ENCODE measurements around the gene CLDN12.

The CLDN12 gene

DNA sequence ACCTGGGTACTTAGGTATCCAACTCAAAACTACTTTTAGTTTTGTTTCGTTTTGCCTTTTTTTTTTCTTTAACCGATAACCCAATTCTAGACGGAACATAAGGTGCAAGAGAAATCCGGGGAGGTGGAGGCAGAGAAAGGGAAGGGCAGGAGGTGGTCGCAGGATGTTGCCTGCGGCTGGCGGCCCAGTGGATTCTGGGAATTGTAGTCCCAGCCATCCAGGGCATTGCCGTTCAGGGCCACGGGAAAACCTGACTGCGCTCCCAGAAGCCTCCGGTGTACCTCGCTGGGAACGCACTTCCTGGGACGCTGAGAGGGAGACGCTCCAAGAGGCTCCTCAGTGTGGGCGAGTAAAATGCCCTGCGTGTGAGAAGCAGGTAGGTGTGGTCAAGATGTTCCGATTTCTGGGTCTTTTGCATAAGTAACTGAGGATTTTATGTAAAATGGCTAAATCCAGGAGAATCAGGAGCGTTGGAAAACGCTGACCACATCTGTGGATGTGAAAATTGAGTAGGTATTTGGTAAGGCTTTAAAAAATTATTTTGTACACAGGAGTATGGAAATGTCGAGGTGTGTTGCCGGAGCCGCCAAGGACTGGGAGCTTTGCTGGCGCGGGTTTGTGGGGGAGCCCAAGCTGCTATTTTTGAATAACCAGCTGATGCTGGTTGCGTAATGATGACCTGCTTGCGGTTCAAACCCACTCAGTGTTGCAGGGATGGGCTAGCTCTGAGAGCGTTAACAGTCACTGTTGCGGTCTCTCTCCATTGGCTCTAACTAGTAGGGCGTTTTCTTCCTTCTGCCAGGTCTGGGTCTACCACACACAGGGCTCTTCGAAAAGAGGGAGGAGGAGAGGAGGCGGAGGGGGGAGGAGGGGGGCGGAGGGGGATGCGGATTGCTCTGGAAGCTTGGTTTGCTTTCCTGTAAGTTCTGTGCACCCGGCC lies at the start of gene CLDN12:
CLDN12 (plus strand) TSS at position 288 of the 940 bp plus-strand sequence. CDS start 9,216 bp downstream, outside the sequence.
- DNase-seq, result peak; percentile 97

DNA sequence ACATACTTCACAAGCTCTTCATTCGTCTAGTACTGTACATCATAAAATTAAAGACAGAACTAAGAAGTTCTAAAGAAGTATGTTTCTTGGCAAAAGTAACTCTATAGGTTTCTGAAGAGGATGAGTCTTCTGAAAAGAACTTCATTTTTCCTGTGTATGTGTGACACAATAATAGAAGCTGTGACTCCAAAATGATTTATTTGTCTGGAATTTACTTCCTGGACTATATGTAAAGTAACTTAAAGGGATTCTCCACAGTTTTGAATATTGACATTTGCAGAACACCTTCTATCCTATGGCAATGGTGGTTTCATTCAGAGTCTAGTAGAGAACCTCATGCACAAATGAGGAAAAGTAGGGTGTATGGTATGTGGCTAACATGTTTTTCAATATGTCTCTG lies 19.8 kb upstream of the CLDN12 start:
- DNase-seq, result no peak

GRCh38 chr7:90383861-90384260 lies 19.4 kb upstream of the CLDN12 start:
- no peak for DNase-seq

- no peak for DNase-seq
Measured at GRCh38 chr7:90384433-90384832, 18.8 kb upstream of the CLDN12 start.

DNA sequence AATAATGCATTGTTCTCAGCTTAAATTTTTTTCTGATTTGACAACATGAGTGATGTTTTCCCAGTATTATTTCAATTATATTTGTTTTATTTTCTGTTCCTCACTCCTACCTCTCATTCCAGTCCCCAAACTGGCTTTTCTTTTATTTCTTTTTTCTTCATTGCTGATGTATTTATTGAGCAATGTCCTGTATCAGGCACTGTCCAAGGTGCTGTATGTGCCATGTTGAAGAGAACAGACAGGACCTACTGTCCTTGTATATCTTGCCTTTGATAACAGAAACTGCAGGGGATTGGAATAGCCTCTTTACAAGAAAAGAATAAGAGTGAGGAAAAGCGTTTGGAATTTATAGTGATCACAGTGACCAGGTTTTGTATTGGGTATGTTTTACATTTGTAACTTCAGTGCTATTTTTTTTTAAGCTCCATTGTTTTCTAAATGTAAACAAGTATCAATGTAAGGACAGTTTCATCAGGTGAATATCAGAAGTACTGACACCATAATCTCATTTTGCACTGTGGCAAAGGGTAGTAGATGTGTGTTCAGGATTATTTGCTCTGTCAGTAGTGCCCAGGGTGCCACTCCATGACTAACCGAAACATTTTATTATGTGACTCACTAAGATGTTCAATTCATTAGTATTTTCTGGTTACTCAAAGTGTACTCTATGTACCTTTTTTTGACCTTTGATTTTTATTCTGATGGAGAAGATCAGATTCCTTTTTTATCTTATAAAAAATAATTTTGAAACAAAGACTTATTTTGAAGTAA lies 15.6 kb upstream of the CLDN12 start:
- DNase-seq, result no peak

DNA sequence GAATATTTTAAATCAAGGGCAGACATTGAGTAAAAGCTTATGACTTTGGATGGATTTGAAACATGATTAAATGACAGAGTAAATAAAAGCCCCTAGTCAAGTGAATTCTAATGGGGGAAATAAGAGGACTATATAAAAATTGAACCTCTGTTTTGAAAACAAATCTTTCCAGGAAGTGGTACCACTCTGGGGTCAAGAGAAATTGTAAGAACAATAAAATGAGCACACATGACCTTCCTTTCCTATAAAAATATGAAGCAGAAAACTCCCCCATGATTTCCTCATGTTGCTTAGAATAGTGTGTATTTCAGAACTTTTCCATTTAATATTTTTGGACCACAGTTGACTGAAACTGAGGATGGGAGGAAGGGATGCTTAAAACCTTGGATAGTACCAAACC lies 12.3 kb upstream of the CLDN12 start:
- no peak for DNase-seq

DNA sequence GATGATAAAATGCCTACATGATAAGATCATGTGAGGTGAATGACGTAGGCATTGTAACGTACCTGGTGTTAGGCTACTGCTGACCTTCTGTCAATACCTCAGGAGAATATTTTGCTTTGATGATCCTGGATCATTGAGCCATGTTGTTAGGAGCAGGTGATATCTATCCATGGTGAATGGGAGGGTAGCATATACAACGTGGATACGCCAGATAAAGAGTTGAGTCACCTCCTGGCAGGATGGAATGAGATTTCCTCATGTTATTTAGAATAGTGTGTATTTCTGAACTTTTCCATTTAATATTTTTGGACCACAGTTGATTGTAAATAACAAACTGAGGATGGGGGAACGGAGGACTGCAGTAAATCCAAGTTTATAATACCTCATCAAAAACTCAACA lies 11.8 kb upstream of the CLDN12 start:
- no peak for DNase-seq

DNA sequence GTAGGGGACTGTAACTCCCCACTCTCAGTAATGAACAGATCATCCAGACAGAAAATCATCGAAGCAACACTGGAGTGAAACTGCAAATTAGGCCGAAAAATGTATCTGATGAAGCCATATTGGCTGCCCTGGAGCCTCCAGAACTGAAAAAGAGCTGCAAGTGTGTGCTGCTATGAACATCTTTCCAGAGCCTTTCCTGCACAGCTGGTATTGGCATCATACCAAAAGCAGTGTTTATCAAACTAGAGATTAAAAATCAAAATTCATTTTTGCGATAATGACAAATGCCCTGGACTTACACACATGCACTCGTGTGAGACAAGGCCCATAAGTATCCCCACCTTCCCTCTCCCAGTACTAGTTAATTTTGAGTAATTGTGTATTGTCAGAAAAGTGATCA lies 6.8 kb upstream of the CLDN12 start:
- DNase-seq, result no peak

GRCh38 chr7:90401989-90402388 lies 1.3 kb upstream of the CLDN12 start:
- DNase-seq, result no peak

DNA sequence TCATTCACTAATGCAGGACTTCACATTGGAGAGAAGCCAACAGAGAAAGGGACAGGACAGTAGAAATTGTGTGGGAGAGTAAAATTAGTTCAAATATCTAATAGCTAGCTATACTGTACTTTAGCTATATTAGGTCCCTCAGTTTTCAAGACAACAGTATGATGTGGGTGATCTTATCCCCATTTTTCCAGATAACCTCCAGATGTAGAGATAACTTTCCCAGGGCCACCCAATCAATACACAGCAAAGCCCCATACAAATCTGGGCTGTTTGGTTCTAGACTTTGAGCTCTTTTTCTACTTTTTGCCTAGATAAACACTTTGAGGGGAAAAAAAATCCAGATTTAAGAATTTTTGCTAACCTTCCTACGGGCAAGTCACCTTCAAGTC lies 482 bp upstream of the CLDN12 start:
- DNase-seq, result no peak

DNA sequence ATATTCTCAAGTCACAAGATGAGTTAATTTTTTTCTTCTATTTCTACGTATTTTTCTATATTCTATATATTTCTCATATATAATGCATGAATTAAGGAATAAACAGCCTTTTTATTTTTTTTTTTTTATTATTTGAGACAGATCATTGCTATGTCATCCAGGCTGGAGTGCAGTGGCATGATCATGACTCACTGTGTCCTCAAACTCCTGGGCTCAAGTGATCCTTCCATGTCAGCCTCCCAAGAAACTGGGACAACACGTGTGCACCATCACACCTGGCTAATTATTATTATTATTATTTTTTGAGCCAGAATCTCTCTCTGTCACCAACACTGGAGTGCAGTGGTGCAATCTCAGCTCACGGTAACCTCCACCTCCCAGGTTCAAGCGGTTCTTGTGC lies 1.5 kb downstream of the CLDN12 start:
- no peak for DNase-seq

DNA sequence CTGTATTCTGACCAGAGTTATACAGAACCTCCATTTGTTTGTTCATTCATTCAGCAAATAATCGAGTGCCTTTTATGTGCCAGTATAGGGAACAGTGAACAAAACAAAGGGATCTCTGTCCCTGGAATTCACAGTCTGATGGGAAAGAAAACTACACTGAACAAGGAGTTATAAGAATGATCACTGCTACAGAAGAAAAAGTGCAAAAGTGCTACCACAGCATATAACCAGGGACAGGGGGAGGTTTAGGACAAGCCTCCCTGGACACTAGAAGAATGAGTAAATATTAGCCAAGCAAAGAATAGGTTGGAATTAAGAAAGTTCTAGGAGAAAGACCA lies 4.2 kb downstream of the CLDN12 start:
- no peak for DNase-seq

- no peak for DNase-seq
Measured at GRCh38 chr7:90408142-90408541, 4.9 kb downstream of the CLDN12 start.

GRCh38 chr7:90409667-90410066 lies 6.4 kb downstream of the CLDN12 start:
- DNase-seq, result no peak

- no peak for DNase-seq
Measured at GRCh38 chr7:90411510-90411909, 8.2 kb downstream of the CLDN12 start.

- peak; percentile 63 for DNase-seq
Measured at GRCh38 chr7:90412458-90413184, 9.4 kb downstream of the CLDN12 start.

DNA sequence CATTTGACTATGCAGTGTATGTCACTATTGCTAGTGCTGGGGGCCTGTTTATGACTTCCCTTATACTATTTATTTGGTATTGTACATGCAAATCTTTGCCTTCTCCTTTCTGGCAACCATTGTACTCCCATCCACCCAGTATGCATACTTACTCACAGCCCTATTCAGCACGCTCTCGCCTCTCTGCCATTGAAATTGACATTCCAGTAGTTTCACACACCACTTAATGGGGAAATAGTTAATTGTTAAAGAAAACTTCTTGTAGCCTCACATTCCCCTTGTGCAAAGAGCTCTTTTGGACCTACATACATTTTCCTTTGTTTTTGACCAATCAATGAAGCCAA lies 9.9 kb downstream of the CLDN12 start:
- DNase-seq, result no peak

DNA sequence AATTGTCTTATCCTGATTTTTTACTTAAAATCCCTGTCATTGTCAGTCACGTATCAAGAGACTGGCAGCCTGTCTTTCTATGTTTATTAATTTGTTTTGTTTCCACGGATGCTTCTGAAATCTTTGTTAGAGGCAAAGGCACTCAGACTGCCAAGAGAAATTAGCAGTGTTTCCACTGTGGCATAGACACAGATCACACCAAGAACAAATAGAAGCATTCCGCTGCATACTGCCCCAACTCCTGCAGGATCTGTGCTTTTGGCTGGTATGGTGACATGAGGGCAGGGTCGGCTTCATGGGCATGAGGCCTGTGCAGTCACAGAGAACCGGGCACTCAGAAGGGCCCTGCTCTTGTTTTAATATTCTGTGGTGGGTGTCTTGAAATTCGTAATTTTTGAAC lies 18.4 kb downstream of the CLDN12 start:
- no peak for DNase-seq

- no peak for DNase-seq
Measured at GRCh38 chr7:90424720-90425119, 21.5 kb downstream of the CLDN12 start.

DNA sequence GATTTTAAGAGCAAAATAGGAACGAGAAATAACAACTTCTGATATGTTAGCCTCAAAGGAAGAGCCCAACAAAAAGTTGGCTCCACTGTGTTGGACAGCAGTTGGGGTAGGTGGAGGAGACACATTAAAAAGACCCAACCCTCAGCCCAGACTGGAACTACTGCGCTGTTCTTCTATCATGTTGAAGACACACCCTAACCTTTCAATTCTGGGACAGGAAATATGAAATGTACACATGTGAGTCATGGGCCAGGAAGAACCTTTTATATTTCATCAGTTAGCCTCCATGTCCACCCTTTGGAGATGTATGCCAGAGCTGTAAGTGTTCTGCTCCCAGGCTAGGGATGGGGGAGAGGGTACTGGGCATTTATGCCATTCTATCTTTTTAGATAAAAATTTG lies 22.1 kb downstream of the CLDN12 start:
- DNase-seq, result no peak

DNA sequence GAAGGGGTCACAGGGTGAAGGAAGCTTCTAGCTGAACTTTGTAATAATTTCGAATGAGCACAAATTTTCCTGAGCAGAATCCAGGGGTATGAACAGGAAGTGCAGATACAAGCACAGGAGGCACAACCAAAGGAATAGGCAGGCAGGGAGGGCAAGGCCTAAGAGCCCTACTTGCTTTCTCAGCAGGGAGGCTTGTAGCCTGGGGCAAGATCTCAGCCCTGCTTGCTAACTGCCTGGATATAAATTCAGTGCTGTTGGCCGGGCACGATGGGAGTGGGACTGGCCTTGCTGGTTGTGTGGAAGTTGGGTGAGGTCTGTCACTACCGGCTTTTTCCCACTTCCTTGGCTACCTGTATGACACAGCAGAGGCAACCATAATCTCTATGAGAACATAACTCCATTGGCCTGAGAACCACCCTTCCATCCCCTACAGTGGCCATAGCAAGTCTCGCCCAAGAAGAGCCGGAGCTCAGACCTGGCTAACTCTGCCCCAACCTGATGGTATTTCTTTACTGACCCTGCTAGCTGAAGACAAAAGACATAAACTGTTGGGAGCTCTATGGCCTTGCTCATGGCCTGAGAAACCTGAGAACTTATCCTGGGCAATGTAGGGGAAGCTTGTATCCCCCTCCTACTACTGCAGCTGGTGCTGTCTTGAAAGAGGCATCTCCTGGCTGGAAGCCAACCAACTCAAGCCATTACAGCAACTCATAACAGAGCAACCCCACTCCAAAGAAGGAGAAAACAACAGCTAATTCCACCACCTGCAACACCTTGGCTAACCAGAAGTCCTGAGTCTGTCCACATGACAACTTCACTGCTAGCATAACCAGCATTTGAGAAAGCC lies 27.6 kb downstream of the CLDN12 start:
- peak; percentile 69 for DNase-seq

DNA sequence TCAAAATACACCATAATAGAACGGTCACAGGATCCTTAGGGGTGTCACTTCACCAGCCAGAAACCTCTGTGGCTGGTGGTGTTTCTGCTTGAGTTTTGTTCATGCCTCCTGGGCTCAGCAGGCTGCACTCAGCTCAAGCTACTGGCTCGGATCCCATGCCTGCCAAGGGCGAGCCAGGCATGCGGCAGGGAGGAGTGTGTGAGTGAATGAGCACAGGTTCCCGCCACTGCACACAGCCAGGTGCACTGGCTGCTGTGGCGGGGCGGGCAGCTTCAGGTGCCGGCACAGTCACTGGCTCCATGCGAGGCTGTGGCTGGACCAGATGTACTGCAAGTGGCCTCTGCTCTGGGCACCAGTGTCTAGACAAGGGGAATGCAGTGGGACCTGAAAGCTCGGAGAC lies 29.5 kb downstream of the CLDN12 start:
- DNase-seq, result peak; percentile 68

DNA sequence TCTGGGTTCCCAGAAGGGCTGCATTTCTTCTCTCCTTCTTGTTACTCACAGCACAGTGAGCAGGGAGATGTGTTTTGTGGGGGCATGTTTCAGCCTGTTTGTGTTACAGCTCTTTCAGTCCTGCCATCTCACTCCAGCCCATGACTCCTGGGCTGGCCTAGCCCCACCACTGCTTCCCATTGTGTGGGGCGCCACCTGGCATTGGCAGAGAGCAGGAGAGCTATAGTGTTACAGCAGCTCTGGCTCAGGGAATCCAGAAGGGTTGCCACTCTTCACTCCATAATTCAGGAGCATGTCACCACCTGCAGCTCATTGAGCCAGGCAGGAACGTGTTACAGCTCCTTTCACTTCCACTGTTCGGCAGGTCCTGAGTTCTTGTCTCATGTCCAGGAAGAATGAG lies 30.0 kb downstream of the CLDN12 start:
- no peak for DNase-seq
